NCI-H82 (cell line): ENCODE measurements around the gene MRPL16.
"Not testable (repeated sequence)": the region's sequence is repeated elsewhere in the genome, so short reads cannot be mapped to it uniquely, and the experiment has no call there.

Experiments used
- DNase-seq: peaks from one replicate; lab custom pipeline; 2025; lab: John Stamatoyannopoulos, UW

Gene MRPL16

GRCh38 chr11:59810911-59811259 is 307 bp upstream of the MRPL16 start:
- no peak for DNase-seq

DNA sequence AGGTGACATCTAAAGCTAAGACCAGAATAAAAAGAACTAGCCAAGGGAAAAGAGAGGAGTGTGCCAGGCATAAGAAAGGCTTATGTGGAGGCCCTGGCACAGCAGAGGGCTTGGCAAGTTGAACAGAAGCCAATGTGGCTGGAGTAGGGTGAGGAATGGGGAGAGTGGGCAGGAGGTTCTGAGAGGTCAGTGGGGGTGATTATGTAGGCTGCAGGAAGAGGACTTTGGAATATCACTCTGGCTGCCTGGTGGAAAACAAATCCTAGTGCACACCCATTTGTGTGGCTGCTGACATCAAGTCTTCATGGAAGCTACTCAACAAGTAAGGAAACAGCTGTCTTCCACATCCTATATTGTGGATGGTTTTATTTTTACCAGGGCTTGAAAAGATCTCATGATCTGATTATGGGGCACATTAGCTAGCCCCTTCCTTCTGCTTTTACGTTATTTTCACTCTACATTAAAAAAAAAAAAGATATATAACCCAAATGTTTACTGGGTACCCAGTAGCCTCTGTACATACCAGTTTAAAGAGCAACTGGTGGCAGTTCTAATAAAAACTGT is 3.4 kb downstream of the MRPL16 start:
- DNase-seq = no peak

GRCh38 chr11:59804061-59804460 is 6.5 kb downstream of the MRPL16 start:
- DNase-seq = no peak

GRCh38 chr11:59802639-59803176 is 7.9 kb downstream of the MRPL16 start:
- peak; percentile 60 for DNase-seq

- DNase-seq = peak; percentile 65
These were observed 8.5 kb downstream of the MRPL16 start for GRCh38 chr11:59801981-59802638.

- DNase-seq = peak; percentile 59
These were observed 9.3 kb downstream of the MRPL16 start for GRCh38 chr11:59801160-59801706.

GRCh38 chr11:59800390-59801025 is 10.1 kb downstream of the MRPL16 start:
- DNase-seq = no peak

GRCh38 chr11:59794417-59794816 is 16.2 kb downstream of the MRPL16 start:
- DNase-seq = no peak

DNA sequence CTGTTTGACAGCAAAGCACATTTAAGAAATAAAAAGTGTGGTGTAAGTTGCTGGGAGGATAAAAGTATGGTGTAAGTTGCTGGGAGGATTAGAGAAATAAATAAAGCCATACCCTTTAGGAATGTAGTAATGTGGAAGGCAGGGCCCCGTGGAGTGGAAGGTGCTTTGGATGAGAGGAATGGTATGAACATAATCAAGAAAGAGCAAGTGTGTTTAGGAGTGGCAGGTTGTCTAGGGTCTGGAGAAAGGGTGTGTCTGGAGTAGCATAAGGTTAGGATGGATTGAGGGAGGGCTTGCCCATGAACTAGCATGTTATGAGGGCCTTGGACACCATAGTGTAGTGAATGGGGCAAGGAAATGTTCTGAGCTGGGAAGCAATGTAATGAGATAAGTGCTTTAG is 18.1 kb downstream of the MRPL16 start:
- DNase-seq = no peak

DNA sequence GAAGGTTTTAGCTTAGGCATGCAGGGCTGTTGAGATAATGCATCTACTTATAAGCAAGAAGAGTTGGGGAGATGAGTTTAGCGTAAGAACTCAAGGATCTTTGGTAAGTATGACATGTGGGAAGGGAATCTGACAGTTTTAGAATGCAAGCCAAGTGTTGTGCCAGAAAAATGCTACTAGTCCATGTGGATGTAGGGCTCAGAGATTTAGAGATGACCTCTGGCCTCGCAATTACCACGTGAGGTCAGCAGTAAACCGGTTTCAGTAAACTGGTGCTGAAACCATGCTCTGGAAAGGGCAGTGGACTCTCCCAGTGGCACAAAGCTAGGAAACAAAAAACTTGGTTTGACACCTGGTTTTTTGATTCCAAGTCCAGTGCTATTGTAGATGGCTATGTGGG is 18.9 kb downstream of the MRPL16 start:
- DNase-seq = no peak

GRCh38 chr11:59787816-59788215 is 22.8 kb downstream of the MRPL16 start:
- DNase-seq = no peak

DNA sequence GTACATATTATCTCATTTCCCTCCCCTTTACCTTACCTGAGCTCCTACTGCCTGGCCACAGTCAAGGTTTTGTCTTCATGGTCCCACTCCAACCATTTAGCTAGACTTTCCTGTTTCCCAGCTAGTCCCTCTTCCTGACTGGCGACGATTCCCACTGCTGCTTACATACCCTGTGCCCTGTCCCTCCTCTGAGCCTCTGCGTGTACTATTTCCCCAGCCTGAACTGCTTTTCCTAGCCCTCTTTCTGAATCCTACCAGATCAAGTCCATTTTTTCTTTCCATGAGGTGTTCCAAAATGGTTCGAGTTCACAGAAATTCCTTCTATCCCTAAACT is 23.4 kb downstream of the MRPL16 start:
- no peak for DNase-seq

DNA sequence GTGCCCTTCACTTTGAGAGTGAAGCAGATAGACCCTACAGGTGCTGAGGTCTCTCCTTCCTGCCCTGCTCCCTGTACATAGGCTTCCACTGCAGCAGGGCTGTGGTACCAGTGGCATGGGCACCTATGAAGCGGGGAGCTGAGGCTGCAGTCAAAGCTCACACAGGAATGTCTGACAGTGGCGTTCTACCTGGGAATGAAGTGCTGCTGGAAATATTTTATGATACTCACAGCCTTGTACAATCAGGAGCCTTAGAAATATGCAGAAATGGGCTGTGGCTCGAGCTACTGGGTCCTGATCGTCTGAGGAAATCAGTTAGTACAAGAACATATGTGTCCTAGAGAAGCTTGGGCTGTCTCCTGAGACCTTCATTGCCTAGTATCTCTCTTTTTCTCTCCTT is 24.8 kb downstream of the MRPL16 start:
- no peak for DNase-seq

- not testable (repeated sequence) for DNase-seq
These were observed 26.1 kb downstream of the MRPL16 start for GRCh38 chr11:59784441-59784840.

DNA sequence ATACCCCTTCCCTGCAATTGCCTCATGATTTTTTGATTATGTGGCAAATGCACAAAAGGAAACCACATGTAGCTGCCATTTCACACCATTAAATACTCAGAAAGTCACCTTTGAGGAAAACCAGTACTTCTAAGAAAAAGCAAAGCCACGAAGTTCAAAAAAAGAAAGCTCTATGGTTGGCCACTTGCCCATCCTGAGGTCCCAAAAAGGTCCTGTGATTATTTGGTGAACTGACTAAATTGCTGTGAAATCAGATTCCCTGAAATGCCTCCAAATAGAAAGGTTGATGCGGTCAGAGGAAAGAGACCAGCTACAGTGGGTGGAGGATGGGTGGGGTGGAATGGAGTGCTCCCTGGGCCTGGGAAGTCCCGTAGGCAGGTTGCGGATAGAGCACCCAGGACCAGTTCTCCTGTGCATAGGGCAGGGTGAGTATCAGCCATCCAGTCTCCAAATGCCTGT is 26.9 kb downstream of the MRPL16 start:
- no peak for DNase-seq

DNA sequence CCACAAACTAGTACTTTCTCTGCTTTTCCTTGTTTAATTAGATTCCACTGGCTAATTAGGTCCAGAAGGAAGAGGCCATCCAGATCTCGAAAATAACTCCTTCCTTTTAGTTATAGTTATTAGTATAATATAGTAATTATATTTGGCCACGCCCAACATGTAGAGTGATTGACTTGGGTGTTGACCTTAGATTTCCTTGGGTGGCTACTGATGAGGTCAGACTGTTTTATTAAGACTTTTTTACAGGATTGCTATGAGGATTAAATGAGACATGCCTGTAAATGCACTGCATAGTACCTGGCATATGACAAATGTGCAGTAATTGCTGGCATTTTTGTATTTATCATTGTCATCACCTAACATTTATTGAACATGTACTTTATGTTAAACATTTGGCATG is 28.5 kb downstream of the MRPL16 start:
- no peak for DNase-seq

- no peak for DNase-seq
These were observed 31.1 kb downstream of the MRPL16 start for GRCh38 chr11:59779487-59779886.

DNA sequence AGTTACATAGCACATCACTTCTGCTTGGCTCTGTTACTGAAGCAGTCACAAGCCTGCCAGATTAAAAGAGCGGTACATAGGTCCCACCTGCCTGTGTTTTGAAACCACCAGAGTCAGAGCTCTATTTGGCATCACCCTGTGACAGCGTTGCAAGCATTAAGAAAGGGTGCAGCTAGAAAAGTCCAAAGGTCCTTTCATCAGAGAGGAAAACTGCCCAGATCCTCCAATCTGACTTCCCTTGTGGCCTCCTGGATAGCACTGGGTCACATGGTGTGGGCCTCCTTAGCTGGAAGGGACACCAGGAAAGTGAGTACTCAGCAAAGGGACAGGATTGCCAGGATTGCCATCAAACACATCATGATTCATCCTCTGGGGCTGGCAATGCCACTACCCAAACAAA is 32.5 kb downstream of the MRPL16 start:
- DNase-seq = no peak

- DNase-seq = no peak
These were observed 33.5 kb downstream of the MRPL16 start for GRCh38 chr11:59777104-59777503.

- DNase-seq = no peak
These were observed 34.1 kb downstream of the MRPL16 start for GRCh38 chr11:59776210-59777066.

- no peak for DNase-seq
These were observed 37.5 kb downstream of the MRPL16 start for GRCh38 chr11:59773083-59773440.

DNA sequence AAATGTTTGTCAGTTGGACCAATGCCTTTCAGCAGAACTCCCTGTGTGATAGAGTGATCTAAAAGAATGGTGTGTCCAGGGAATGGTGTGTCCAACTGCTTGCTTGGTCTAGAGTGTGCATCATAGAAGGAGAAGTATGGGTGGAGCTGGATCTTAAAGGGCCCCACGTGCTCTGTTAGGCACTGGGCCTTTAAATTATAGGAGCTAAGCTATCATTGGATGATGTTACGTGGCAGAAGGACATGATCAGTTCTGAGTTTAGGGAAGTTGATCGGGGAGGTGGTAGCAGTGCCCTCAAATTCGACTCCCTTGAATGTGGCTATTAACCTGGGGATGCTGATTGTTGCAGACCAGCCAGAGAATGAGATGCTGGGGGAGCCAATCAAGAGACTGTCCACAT is 39.0 kb downstream of the MRPL16 start:
- no peak for DNase-seq
